CD4-positive, alpha-beta T cell (primary cell): ENCODE measurements around the gene KCNQ4. TPM values are rescaled to one million over a fixed set of nuclear protein-coding genes. Genes with fewer than 3 reads are reported as not detected.

Experiments
- ATAC-seq: fragments of 200-7000 bp; cut with Tn5 transposase; one replicate; pipeline ENCODE4 v1.10.0; 2022; ENCODE audit warnings: mild to moderate bottlenecking; ENCODE audit not compliant: poor library complexity
- CTCF ChIA-PET: fragments of 350-600 bp; sonication (Branson Sonifier 250); formaldehyde crosslinking; loops from one replicate; lab custom pipeline; 2021; ENCODE audit warnings: antibody characterized with exemption, inconsistent platforms; lab: Charles Lee
- POLR2A ChIA-PET: fragments of 350-600 bp; sonication (Branson Sonifier 250); formaldehyde crosslinking; loops from one replicate; lab custom pipeline; 2021; ENCODE audit warnings: antibody characterized with exemption, inconsistent platforms; lab: Charles Lee
- DNase-seq, 14 experiments: peaks; one replicate each; pipeline ENCODE4 v3.0.0-alpha.2; 2013 to 2020; ENCODE audit warnings: mixed read lengths in 2 of 14
- H3K27ac ChIP-seq, 2 donors: one replicate each; pipeline versions ENCODE4 v1.5.1 to v1.7.0; 2013; ENCODE audit warnings: low read length in 2 of 2, low read depth in 1 of 2, mild to moderate bottlenecking in 1 of 2
- H3K27me3 ChIP-seq, 2 experiments: 1 replicate in 1 of 2; 2 replicates in 1 of 2; pipeline versions ENCODE4 v1.6.1 to v1.7.0; 2013; ENCODE audit warnings: low read length in 2 of 2, control low read depth in 1 of 2, mild to moderate bottlenecking in 1 of 2, moderate library complexity in 1 of 2; ENCODE audit not compliant: insufficient read depth in 2 of 2, control insufficient read depth in 1 of 2
- H3K36me3 ChIP-seq: one replicate; pipeline ENCODE4 v1.6.1; 2013; ENCODE audit warnings: low read length, control low read depth; ENCODE audit not compliant: insufficient read depth
- H3K4me1 ChIP-seq: one replicate; pipeline ENCODE4 v1.6.1; 2013; ENCODE audit warnings: low read length, control low read depth; ENCODE audit not compliant: insufficient read depth
- H3K4me3 ChIP-seq: one replicate; pipeline ENCODE4 v1.5.1; 2013; ENCODE audit warnings: mild to moderate bottlenecking, low read length, moderate library complexity
- H3K9me3 ChIP-seq, 2 experiments: 1 replicate in 1 of 2; 2 replicates in 1 of 2; pipeline versions ENCODE4 v1.6.1 to v1.7.0; 2013; ENCODE audit warnings: low read length in 2 of 2, mild to moderate bottlenecking in 2 of 2, control low read depth in 1 of 2, moderate library complexity in 1 of 2; ENCODE audit not compliant: control insufficient read depth in 1 of 2, insufficient read depth in 1 of 2
- H3K27ac Mint-ChIP-seq: one replicate; pipeline ENCODE4 v1.8.0; 2020; ENCODE audit warnings: mixed read lengths
- H3K27me3 Mint-ChIP-seq: one replicate; pipeline ENCODE4 v1.8.0; 2021; ENCODE audit warnings: mixed read lengths
- H3K36me3 Mint-ChIP-seq: one replicate; pipeline ENCODE4 v1.8.0; 2021; ENCODE audit warnings: low read depth, mixed read lengths
- H3K4me1 Mint-ChIP-seq: one replicate; pipeline ENCODE4 v1.8.0; 2021; ENCODE audit warnings: low read depth, mixed read lengths
- H3K4me3 Mint-ChIP-seq: one replicate; pipeline ENCODE4 v1.8.0; 2020; ENCODE audit warnings: mild to moderate bottlenecking, mixed read lengths
- H3K9me3 Mint-ChIP-seq: one replicate; pipeline ENCODE4 v1.8.0; 2020; ENCODE audit warnings: mixed read lengths
- intact Hi-C, 2 experiments: fragments of 100-400 bp; cut with DNase I in 1 of 2; cut with micrococcal nuclease in 1 of 2; formaldehyde crosslinking; loops; one replicate each; pipeline versions ENCODE4 v1.15.1 to v1.9.0; 2023 to 2025; cut with DNase I, micrococcal nuclease
- total RNA-seq, 174 experiments: library from RNA in 2 of 174; stranded (reverse) in 2 of 174; gene quantifications; one replicate each; pipeline ENCODE4 v1.2.3 and lab custom pipeline; 2021 to 2026
- TF ChIP-seq, protein P1 (sequence below): fragments of 200-600 bp; IDR thresholded peaks from one replicate; pipeline ENCODE4 v1.8.0; 2022; ENCODE audit warnings: antibody characterized with exemption, mild to moderate bottlenecking

The KCNQ4 gene
- total RNA-seq, 2 experiments from 2014 or later, result 0.25 to 0.30 TPM

DNA sequence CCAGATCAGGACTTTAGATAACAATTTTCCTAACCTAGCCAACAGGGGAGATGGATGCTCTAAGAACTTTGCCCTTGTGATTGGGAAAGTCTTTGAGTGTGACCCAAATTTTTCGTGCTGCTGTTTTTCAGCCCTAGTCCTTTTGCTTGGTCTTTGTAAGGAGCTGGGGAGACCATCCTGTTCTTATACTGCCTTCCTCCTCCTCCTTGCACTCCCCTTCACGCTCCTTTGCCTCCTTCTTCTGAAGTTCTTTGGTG lies 5.7 kb downstream of the KCNQ4 start:
- Mint-ChIP-seq H3K4me3 (no peak overlapping the region), H3K4me1 (no peaks in the 10 kb centered on the region), H3K36me3 (no peaks in the 10 kb centered on the region), H3K27ac (no peak overlapping the region), H3K27me3 (peaks cover 20% of the 10 kb centered on the region), H3K9me3 (no peaks in the 10 kb centered on the region)
- H3K36me3 ChIP-seq, result no peaks in the 10 kb centered on the region
- no peak overlapping the region for H3K27ac ChIP-seq
- no peaks in the 10 kb centered on the region for H3K9me3 ChIP-seq
- H3K4me3 ChIP-seq, result no peak overlapping the region
- POLR2A ChIA-PET, result no interaction called here
- ATAC-seq, result no peak
- H3K27me3 ChIP-seq, result peaks cover 6 to 18% of the 10 kb centered on the region in 2 experiments
- TF ChIP-seq, protein P1, sequence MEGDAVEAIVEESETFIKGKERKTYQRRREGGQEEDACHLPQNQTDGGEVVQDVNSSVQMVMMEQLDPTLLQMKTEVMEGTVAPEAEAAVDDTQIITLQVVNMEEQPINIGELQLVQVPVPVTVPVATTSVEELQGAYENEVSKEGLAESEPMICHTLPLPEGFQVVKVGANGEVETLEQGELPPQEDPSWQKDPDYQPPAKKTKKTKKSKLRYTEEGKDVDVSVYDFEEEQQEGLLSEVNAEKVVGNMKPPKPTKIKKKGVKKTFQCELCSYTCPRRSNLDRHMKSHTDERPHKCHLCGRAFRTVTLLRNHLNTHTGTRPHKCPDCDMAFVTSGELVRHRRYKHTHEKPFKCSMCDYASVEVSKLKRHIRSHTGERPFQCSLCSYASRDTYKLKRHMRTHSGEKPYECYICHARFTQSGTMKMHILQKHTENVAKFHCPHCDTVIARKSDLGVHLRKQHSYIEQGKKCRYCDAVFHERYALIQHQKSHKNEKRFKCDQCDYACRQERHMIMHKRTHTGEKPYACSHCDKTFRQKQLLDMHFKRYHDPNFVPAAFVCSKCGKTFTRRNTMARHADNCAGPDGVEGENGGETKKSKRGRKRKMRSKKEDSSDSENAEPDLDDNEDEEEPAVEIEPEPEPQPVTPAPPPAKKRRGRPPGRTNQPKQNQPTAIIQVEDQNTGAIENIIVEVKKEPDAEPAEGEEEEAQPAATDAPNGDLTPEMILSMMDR, result no peak
- CTCF ChIA-PET, result no interaction called here
- peaks cover 3% of the 10 kb centered on the region for H3K4me1 ChIP-seq
- no peak for DNase-seq
- intact Hi-C loops, result no loop called here

DNA sequence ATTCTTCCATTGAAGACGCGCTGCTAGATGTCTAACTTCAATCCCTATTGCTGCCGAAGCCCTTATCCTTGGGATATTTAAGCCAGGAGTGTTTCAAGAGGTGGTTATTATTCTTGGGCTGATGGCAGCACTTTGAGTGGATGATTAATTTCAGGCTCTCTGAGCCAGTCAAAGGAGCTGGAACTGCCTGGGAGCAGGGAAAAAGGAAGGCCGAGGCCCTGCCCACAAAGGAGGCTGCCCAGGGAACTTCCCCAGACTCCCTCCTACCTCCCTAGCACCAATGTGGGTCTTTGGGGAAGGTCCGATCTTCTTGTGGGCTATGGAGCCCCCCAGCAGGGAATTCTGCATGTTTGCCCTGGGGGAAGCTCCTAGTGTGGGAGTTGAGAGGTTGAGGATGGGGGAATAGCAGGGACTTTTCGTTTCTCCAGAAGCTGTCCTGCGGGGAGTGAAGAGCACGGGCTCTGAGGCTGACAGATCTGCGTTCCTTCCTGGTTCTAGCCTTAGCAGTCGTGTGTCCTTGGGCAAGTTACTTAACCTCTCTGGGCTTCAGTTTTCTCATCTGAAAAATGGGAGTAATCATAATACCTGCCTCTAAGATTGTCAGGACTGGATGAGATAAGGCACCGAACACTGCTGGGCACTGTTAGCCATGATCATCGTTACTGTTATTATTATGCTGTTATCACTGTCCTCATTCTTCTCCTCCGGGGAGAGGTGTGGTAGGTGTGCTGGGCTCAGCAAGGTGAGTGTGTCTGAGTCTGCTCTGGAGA lies 6.3 kb downstream of the KCNQ4 start:
- Histone ChIP-seq H3K36me3 (no peaks in the 10 kb centered on the region), H3K4me1 (peaks cover 1% of the 10 kb centered on the region), H3K9me3 (no peaks in the 10 kb centered on the region), H3K27ac (no peak overlapping the region), H3K4me3 (no peak overlapping the region), H3K27me3 (peaks cover 0 to 12% of the 10 kb centered on the region in 2 experiments)
- TF ChIP-seq, protein P1, result no peak
- ATAC-seq (no peak), DNase-seq (no peak)
- Mint-ChIP-seq H3K27me3 (peaks cover 15% of the 10 kb centered on the region), H3K36me3 (no peaks in the 10 kb centered on the region), H3K4me1 (no peaks in the 10 kb centered on the region), H3K27ac (no peak overlapping the region), H3K4me3 (no peak overlapping the region), H3K9me3 (no peaks in the 10 kb centered on the region)
- CTCF ChIA-PET, result no interaction called here
- intact Hi-C loops, result no loop called here
- POLR2A ChIA-PET, result no interaction called here

DNA sequence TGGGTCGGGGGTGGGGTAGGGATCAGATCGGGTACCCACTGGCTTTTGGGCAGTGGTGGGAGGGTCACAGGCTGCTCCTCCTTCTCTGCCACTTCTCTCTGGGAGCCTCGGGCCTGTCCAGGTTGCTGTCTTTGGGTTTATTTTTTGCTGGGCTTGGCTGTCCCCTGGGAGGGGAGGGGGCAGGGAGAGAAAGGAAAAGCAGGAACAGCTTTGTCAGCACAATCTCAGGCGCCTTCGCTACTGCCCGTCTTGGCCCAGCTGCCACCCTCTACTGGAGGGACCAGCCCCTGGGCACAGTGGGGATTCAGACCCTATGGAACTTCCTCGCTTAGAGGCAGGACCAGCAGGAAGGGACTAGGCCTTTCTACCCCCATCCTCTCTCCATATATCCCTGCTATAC lies 8.4 kb downstream of the KCNQ4 start:
- Histone ChIP-seq H3K27me3 (no peaks in the 10 kb centered on the region), H3K27ac (no peak overlapping the region), H3K36me3 (no peaks in the 10 kb centered on the region), H3K4me1 (peaks cover 20% of the 10 kb centered on the region), H3K9me3 (peaks cover 0 to 2% of the 10 kb centered on the region in 2 experiments), H3K4me3 (no peak overlapping the region)
- no peak overlapping the region for H3K4me3 Mint-ChIP-seq
- intact Hi-C loops, result no loop called here
- DNase-seq (no peak), ATAC-seq (no peak)
- H3K9me3 Mint-ChIP-seq, result no peaks in the 10 kb centered on the region
- ChIA-PET CTCF (interaction anchor here (0.6 to 0.7 kb wide), 2 partner anchors 75 to 90 kb away, joined by 3 read pairs; no protein-coding TSS in a partner anchor), POLR2A (no interaction called here)
- TF ChIP-seq, protein P1, result no peak
- peaks cover 16% of the 10 kb centered on the region for H3K4me1 Mint-ChIP-seq
- H3K36me3 Mint-ChIP-seq, result no peaks in the 10 kb centered on the region
- no peak overlapping the region for H3K27ac Mint-ChIP-seq
- no peaks in the 10 kb centered on the region for H3K27me3 Mint-ChIP-seq
